ENCODE data around the gene ADAR.

ADAR gene

GRCh38 chr1:154609398-154610380 is 1.7 kb upstream of the ADAR start:
- no peak for TF ChIP-seq EZH2 (IDR thresholded peaks at IDR 0.05; ENCODE audit: borderline replicate concordance, low read depth, low read length, severe bottlenecking)
- TF ChIP-seq, protein P1, sequence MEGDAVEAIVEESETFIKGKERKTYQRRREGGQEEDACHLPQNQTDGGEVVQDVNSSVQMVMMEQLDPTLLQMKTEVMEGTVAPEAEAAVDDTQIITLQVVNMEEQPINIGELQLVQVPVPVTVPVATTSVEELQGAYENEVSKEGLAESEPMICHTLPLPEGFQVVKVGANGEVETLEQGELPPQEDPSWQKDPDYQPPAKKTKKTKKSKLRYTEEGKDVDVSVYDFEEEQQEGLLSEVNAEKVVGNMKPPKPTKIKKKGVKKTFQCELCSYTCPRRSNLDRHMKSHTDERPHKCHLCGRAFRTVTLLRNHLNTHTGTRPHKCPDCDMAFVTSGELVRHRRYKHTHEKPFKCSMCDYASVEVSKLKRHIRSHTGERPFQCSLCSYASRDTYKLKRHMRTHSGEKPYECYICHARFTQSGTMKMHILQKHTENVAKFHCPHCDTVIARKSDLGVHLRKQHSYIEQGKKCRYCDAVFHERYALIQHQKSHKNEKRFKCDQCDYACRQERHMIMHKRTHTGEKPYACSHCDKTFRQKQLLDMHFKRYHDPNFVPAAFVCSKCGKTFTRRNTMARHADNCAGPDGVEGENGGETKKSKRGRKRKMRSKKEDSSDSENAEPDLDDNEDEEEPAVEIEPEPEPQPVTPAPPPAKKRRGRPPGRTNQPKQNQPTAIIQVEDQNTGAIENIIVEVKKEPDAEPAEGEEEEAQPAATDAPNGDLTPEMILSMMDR (IDR thresholded peaks at IDR 0.05; ENCODE audit: borderline replicate concordance, extremely low read depth, low read length, poor library complexity, severe bottlenecking) = no peak
- H3K9me3 ChIP-seq (ENCODE audit: insufficient read depth, low read length, severe bottlenecking) = no peaks in the 10 kb centered on the region
- DNase-seq (peak; percentile 59), ATAC-seq (ENCODE audit: insufficient read depth, low read depth) (peak; percentile 33)
- H4K20me1 ChIP-seq (ENCODE audit: insufficient read depth, low read length) = peaks cover 36% of the 10 kb centered on the region
- peaks cover 45% of the 10 kb centered on the region for H3K4me1 ChIP-seq (ENCODE audit: insufficient read depth, low read length)
- H2AFZ ChIP-seq (ENCODE audit: low read depth, low read length) = peak overlapping the region; percentile 70
- H3K27me3 ChIP-seq (ENCODE audit: insufficient read depth, low read length, poor library complexity) = no peaks in the 10 kb centered on the region
- H3K27ac ChIP-seq (ENCODE audit: low read length) = peak overlapping the region; percentile 90
- peak overlapping the region in 1 of 2 experiments; percentile 98; a peak in 2 of 4 replicates for H3K4me3 ChIP-seq (ENCODE audit: low read depth in 1 of 2, low read length in 2 of 2)
- H3K9ac ChIP-seq (ENCODE audit: low read depth, low read length) = peak overlapping the region; percentile 85
- H3K4me2 ChIP-seq (ENCODE audit: insufficient read depth, low read length) = peak overlapping the region; percentile 96
- peaks cover 16% of the 10 kb centered on the region for H3K36me3 ChIP-seq (ENCODE audit: insufficient read depth, low read length)
- peaks cover 96% of the 10 kb centered on the region for H3K79me2 ChIP-seq (ENCODE audit: insufficient read depth, low read length)

DNA sequence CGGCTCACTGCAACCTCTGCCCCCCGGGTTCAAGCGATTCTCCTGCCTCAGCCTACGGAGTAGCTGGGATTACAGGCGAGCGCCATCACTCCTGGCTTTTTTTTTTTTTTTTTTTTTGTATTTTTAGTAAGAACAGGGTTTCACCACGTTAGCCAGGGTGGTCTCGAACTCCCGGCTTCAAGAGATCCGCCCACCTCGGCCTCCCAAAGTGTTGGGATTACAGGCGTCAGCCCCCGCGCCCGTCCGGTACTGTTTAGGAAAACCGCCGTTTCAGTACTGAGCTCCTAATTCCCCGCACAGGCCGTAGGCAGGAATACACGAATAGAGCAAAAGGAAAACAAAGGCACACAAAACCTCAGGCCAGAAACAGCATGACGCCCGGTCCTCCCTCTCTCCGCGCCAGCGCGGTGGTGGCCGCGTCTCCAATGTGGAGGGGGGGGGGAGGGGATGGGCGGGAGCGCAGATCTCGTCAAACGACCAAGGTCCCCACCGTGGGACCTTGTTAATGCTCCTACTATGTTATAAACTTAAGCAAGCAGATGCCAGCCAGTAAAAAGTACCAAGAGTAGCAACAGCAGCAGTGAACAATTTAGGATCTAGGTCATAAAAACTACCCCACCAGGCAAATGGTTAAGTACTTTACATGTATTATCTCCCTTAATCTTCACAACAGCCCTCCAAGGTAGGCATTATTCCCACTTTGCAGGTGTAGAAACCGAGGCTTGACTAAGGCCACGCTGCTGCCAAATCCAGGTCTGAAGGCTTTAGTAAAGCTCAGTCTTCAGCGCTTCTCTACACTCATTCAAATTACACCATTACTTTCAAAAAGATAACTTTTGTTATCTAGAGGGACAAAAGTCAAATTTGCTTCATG is 648 bp upstream of the ADAR start:
- peaks cover 25% of the 10 kb centered on the region for H3K36me3 ChIP-seq (ENCODE audit: insufficient read depth, low read length)
- H3K27me3 ChIP-seq (ENCODE audit: insufficient read depth, low read length, poor library complexity) = no peaks in the 10 kb centered on the region
- H3K27ac ChIP-seq (ENCODE audit: low read length) = peak overlapping the region; percentile 90
- H3K79me2 ChIP-seq (ENCODE audit: insufficient read depth, low read length) = peaks cover 96% of the 10 kb centered on the region
- DNase-seq (peak; percentile 58), ATAC-seq (ENCODE audit: insufficient read depth, low read depth) (peak; percentile 28)
- H4K20me1 ChIP-seq (ENCODE audit: insufficient read depth, low read length) = peaks cover 39% of the 10 kb centered on the region
- H3K4me3 ChIP-seq (ENCODE audit: low read depth in 1 of 2, low read length in 2 of 2) = peak overlapping the region; percentile 91 to 98; a peak in 3 of 4 replicates
- peak overlapping the region; percentile 96 for H3K4me2 ChIP-seq (ENCODE audit: insufficient read depth, low read length)
- no peak for TF ChIP-seq EZH2 (IDR thresholded peaks at IDR 0.05; ENCODE audit: borderline replicate concordance, low read depth, low read length, severe bottlenecking)
- TF ChIP-seq, protein P1 (IDR thresholded peaks at IDR 0.05; ENCODE audit: borderline replicate concordance, extremely low read depth, low read length, poor library complexity, severe bottlenecking) = no peak
- H3K9ac ChIP-seq (ENCODE audit: low read depth, low read length) = peak overlapping the region; percentile 85
- peaks cover 46% of the 10 kb centered on the region for H3K4me1 ChIP-seq (ENCODE audit: insufficient read depth, low read length)
- peak overlapping the region; percentile 92 for H2AFZ ChIP-seq (ENCODE audit: low read depth, low read length)
- no peaks in the 10 kb centered on the region for H3K9me3 ChIP-seq (ENCODE audit: insufficient read depth, low read length, severe bottlenecking)

DNA sequence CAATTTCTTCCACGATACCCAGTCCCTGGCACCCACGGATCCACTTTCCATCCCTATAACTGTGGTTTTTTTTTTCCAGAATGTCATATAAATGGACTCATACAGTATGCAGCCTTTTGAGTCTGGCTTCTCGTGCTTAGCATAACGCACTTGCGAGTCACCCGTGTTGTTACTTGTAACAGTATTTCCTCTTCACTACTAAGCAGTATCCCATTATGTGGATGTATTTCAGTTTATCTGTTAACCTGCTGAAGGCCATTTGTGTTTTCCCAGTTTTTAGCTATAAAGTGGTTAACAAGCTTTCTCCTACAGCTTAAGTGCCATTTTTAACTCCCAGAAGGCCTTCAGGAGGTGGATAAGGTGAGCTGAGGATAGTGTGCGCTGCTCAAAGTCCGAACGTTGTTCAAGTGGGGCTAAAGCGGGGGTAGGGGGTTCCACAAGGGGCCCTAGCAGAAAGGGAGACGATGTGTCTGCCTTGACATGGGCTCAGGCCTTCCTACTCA is 829 bp downstream of the ADAR start:
- Histone ChIP-seq H3K9ac (ENCODE audit: low read depth, low read length) (peak overlapping the region; percentile 85), H3K36me3 (ENCODE audit: insufficient read depth, low read length) (peaks cover 40% of the 10 kb centered on the region), H3K4me2 (ENCODE audit: insufficient read depth, low read length) (peak overlapping the region; percentile 96), H3K4me3 (ENCODE audit: low read depth in 1 of 2, low read length in 2 of 2) (peak overlapping the region; percentile 91 to 98), H3K4me1 (ENCODE audit: insufficient read depth, low read length) (peaks cover 46% of the 10 kb centered on the region), H4K20me1 (ENCODE audit: insufficient read depth, low read length) (peaks cover 54% of the 10 kb centered on the region), H2AFZ (ENCODE audit: low read depth, low read length) (peak overlapping the region; percentile 92), H3K27me3 (ENCODE audit: insufficient read depth, low read length, poor library complexity) (no peaks in the 10 kb centered on the region), H3K27ac (ENCODE audit: low read length) (peak overlapping the region; percentile 90), H3K79me2 (ENCODE audit: insufficient read depth, low read length) (peaks cover 100% of the 10 kb centered on the region), H3K9me3 (ENCODE audit: insufficient read depth, low read length, severe bottlenecking) (no peaks in the 10 kb centered on the region)
- ATAC-seq (ENCODE audit: insufficient read depth, low read depth) = no peak; the same call in 2 of the 3 replicates
- DNase-seq = no peak
- TF ChIP-seq, protein P1 (IDR thresholded peaks at IDR 0.05; ENCODE audit: borderline replicate concordance, extremely low read depth, low read length, poor library complexity, severe bottlenecking) = no peak

Measured in DND-41 (cell line).